ENCODE measurements around the gene SRPK2.
"Not testable (repeated sequence)": the region's sequence is repeated elsewhere in the genome, so short reads cannot be mapped to it uniquely, and the experiment has no call there.

SRPK2 gene

GRCh38 chr7:105244594-105244993 lies 144.1 kb downstream of the SRPK2 start:
- H3K27ac ChIP-seq: no peak overlapping the region
- H3K4me1 ChIP-seq (ENCODE audit: low read depth, poor library complexity, severe bottlenecking): peaks cover 31% of the 10 kb centered on the region
- H2AFZ ChIP-seq (ENCODE audit: low read depth): no peak overlapping the region
- no peaks in the 10 kb centered on the region for H3K27me3 ChIP-seq (ENCODE audit: insufficient read depth, low read depth)
- TF ChIP-seq, protein P1, sequence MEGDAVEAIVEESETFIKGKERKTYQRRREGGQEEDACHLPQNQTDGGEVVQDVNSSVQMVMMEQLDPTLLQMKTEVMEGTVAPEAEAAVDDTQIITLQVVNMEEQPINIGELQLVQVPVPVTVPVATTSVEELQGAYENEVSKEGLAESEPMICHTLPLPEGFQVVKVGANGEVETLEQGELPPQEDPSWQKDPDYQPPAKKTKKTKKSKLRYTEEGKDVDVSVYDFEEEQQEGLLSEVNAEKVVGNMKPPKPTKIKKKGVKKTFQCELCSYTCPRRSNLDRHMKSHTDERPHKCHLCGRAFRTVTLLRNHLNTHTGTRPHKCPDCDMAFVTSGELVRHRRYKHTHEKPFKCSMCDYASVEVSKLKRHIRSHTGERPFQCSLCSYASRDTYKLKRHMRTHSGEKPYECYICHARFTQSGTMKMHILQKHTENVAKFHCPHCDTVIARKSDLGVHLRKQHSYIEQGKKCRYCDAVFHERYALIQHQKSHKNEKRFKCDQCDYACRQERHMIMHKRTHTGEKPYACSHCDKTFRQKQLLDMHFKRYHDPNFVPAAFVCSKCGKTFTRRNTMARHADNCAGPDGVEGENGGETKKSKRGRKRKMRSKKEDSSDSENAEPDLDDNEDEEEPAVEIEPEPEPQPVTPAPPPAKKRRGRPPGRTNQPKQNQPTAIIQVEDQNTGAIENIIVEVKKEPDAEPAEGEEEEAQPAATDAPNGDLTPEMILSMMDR (conservative IDR thresholded peaks at IDR 0.05; ENCODE audit: low read depth, low read length): no peak
- no peak overlapping the region for H3K4me2 ChIP-seq
- H3K9ac ChIP-seq: no peak overlapping the region
- H4K20me1 ChIP-seq (ENCODE audit: insufficient read depth): peaks cover 11% of the 10 kb centered on the region; the same call in 1 of the 2 replicates
- H3K79me2 ChIP-seq (ENCODE audit: insufficient read depth, low read depth): peaks cover 87% of the 10 kb centered on the region
- no peaks in the 10 kb centered on the region for H3K36me3 ChIP-seq (ENCODE audit: insufficient read depth)
- no peak overlapping the region for H3K4me3 ChIP-seq (IDR thresholded peaks at IDR 0.05; ENCODE audit: insufficient read depth, low read depth, low read length)

- no peak overlapping the region for H3K4me2 ChIP-seq
- no peak overlapping the region for H3K27ac ChIP-seq
- TF ChIP-seq, protein P1 (conservative IDR thresholded peaks at IDR 0.05; ENCODE audit: low read depth, low read length): no peak
- H3K79me2 ChIP-seq (ENCODE audit: insufficient read depth, low read depth): peaks cover 84% of the 10 kb centered on the region
- H3K4me1 ChIP-seq (ENCODE audit: low read depth, poor library complexity, severe bottlenecking): peaks cover 45% of the 10 kb centered on the region
- no peaks in the 10 kb centered on the region for H3K27me3 ChIP-seq (ENCODE audit: insufficient read depth, low read depth)
- no peak overlapping the region for H3K4me3 ChIP-seq (IDR thresholded peaks at IDR 0.05; ENCODE audit: insufficient read depth, low read depth, low read length)
- no peak overlapping the region for H3K9ac ChIP-seq
- no peaks in the 10 kb centered on the region for H3K36me3 ChIP-seq (ENCODE audit: insufficient read depth)
- no peak overlapping the region for H2AFZ ChIP-seq (ENCODE audit: low read depth)
- peaks cover 28% of the 10 kb centered on the region for H4K20me1 ChIP-seq (ENCODE audit: insufficient read depth)
Measured at GRCh38 chr7:105241198-105241597, 147.5 kb downstream of the SRPK2 start.

DNA sequence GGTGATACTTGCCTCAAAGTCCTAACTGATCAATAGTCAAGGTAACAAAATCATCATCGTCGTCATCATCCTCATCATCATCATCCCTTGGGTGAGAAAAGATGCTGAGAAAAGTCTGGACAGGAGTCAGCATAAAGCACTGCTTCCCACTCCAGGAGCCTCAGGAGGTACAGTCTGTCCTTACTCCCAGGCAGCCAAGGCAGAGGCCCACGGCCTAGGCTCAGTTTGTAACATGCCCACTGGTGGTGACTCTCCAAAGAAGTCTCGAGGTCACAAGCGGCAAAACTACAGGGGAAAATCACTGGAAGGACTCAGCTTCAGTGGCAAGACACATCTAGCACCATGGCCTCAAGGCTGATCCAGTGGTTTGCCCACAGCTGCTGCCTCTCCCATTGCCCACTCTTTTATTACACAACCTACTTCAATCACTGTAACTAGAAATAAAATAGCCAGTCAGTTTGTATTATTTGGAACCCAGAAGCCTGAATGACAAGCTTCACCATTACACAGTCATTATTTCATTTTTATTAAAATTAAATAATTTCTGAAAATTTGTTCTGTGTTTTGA lies 150.4 kb downstream of the SRPK2 start:
- peaks cover 28% of the 10 kb centered on the region for H4K20me1 ChIP-seq (ENCODE audit: insufficient read depth)
- peaks cover 58% of the 10 kb centered on the region for H3K4me1 ChIP-seq (ENCODE audit: low read depth, poor library complexity, severe bottlenecking)
- peaks cover 82% of the 10 kb centered on the region for H3K79me2 ChIP-seq (ENCODE audit: insufficient read depth, low read depth)

DNA sequence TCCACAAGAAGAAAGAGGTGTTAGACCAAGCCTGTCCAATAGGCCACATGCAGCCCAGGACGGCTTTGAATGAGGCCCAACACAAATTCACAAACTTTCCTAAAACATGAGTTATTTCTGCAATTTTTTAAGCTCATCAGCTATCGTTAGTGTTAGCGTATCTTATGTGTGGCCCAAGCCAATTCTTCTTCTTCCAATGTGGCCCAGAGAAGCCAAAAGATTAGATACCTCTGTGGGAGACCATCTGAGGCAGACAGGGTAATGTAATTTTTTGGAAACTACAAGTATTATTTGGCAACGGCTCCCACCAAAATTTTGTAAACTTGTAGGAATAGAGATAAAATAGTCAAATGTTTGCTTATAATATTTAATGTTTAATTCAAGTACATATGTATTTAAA lies 153.8 kb downstream of the SRPK2 start:
- peaks cover 44% of the 10 kb centered on the region for H3K4me1 ChIP-seq (ENCODE audit: low read depth, poor library complexity, severe bottlenecking)
- no peak overlapping the region for H3K4me3 ChIP-seq (IDR thresholded peaks at IDR 0.05; ENCODE audit: insufficient read depth, low read depth, low read length)
- TF ChIP-seq, protein P1 (conservative IDR thresholded peaks at IDR 0.05; ENCODE audit: low read depth, low read length): no peak
- peaks cover 17% of the 10 kb centered on the region for H4K20me1 ChIP-seq (ENCODE audit: insufficient read depth)
- H3K79me2 ChIP-seq (ENCODE audit: insufficient read depth, low read depth): peaks cover 60% of the 10 kb centered on the region; the same call in 1 of the 2 replicates
- H3K27me3 ChIP-seq (ENCODE audit: insufficient read depth, low read depth): no peaks in the 10 kb centered on the region
- H3K4me2 ChIP-seq: no peak overlapping the region
- H3K27ac ChIP-seq: no peak overlapping the region
- no peaks in the 10 kb centered on the region for H3K36me3 ChIP-seq (ENCODE audit: insufficient read depth)
- H3K9ac ChIP-seq: no peak overlapping the region
- H2AFZ ChIP-seq (ENCODE audit: low read depth): no peak overlapping the region

More for the DNA sequence above, 150.4 kb downstream of the SRPK2 start:
- Histone ChIP-seq H3K4me2 (no peak overlapping the region), H2AFZ (ENCODE audit: low read depth) (no peak overlapping the region), H3K4me3 (IDR thresholded peaks at IDR 0.05; ENCODE audit: insufficient read depth, low read depth, low read length) (no peak overlapping the region), H3K27me3 (ENCODE audit: insufficient read depth, low read depth) (no peaks in the 10 kb centered on the region), H3K27ac (no peak overlapping the region), H3K9ac (no peak overlapping the region), H3K36me3 (ENCODE audit: insufficient read depth) (no peaks in the 10 kb centered on the region)
- TF ChIP-seq, protein P1 (conservative IDR thresholded peaks at IDR 0.05; ENCODE audit: low read depth, low read length): no peak

- peaks cover 60% of the 10 kb centered on the region; the same call in 1 of the 2 replicates for H3K79me2 ChIP-seq (ENCODE audit: insufficient read depth, low read depth)
- H4K20me1 ChIP-seq (ENCODE audit: insufficient read depth): peaks cover 14% of the 10 kb centered on the region
- not testable (repeated sequence) for H3K27ac ChIP-seq; H3K9ac ChIP-seq; H3K36me3 ChIP-seq (ENCODE audit: insufficient read depth); H3K4me3 ChIP-seq (IDR thresholded peaks at IDR 0.05; ENCODE audit: insufficient read depth, low read depth, low read length); H3K4me2 ChIP-seq; H3K27me3 ChIP-seq (ENCODE audit: insufficient read depth, low read depth); H2AFZ ChIP-seq (ENCODE audit: low read depth)
- H3K4me1 ChIP-seq (ENCODE audit: low read depth, poor library complexity, severe bottlenecking): peaks cover 34% of the 10 kb centered on the region
Measured at GRCh38 chr7:105232829-105233291, 155.9 kb downstream of the SRPK2 start.
